GM19240 (cell line): ENCODE results near the gene CASQ2.

Experiments used
- DNase-seq: peaks from one replicate; pipeline ENCODE4 v3.0.0; 2011; ENCODE audit warnings: low spot score; ENCODE audit not compliant: insufficient read length

The CASQ2 gene

GRCh38 chr1:115729756-115730155 is 38.8 kb downstream of the CASQ2 start:
- DNase-seq: peak; percentile 50

- DNase-seq: no peak
Observed at GRCh38 chr1:115728341-115728740, 40.2 kb downstream of the CASQ2 start.

GRCh38 chr1:115727706-115728249 is 40.7 kb downstream of the CASQ2 start:
- no peak for DNase-seq

- no peak for DNase-seq
Observed at GRCh38 chr1:115726570-115726969, 41.9 kb downstream of the CASQ2 start.

GRCh38 chr1:115726161-115726560 is 42.4 kb downstream of the CASQ2 start:
- no peak for DNase-seq

- DNase-seq: no peak
Observed at GRCh38 chr1:115725600-115725999, 42.9 kb downstream of the CASQ2 start.

- no peak for DNase-seq
Observed at GRCh38 chr1:115723756-115724155, 44.8 kb downstream of the CASQ2 start.

GRCh38 chr1:115722221-115722620 is 46.3 kb downstream of the CASQ2 start:
- DNase-seq: no peak

GRCh38 chr1:115719285-115719684 is 49.2 kb downstream of the CASQ2 start:
- no peak for DNase-seq

GRCh38 chr1:115718011-115718754 is 50.3 kb downstream of the CASQ2 start:
- no peak for DNase-seq

GRCh38 chr1:115717541-115717940 is 51.0 kb downstream of the CASQ2 start:
- DNase-seq: no peak

GRCh38 chr1:115714572-115715141 is 53.9 kb downstream of the CASQ2 start:
- no peak for DNase-seq

GRCh38 chr1:115713906-115714305 is 54.6 kb downstream of the CASQ2 start:
- DNase-seq: no peak

GRCh38 chr1:115712911-115713609 is 55.5 kb downstream of the CASQ2 start:
- DNase-seq: no peak

- DNase-seq: no peak
Observed at GRCh38 chr1:115710859-115711624, 57.5 kb downstream of the CASQ2 start.

- no peak for DNase-seq
Observed at GRCh38 chr1:115706587-115707425, 61.7 kb downstream of the CASQ2 start.

- no peak for DNase-seq
Observed at GRCh38 chr1:115705963-115706362, 62.6 kb downstream of the CASQ2 start.

GRCh38 chr1:115705085-115705951 is 63.2 kb downstream of the CASQ2 start:
- no peak for DNase-seq

- no peak for DNase-seq
Observed at GRCh38 chr1:115702959-115703358, 65.6 kb downstream of the CASQ2 start.

GRCh38 chr1:115701090-115701489 is 67.4 kb downstream of the CASQ2 start:
- no peak for DNase-seq
